Epithelial cell of esophagus (primary cell): Measurements from ENCODE around the gene VDR.
A peak's percentile ranks its signal among the peaks of the same experiment; 100 is the strongest.
"Not testable (repeated sequence)": the region's sequence is repeated elsewhere in the genome, so short reads cannot be mapped to it uniquely, and the experiment has no call there.

Experiments
- DNase-seq: peaks from one replicate; pipeline ENCODE4 v3.0.0; 2010; ENCODE audit warnings: low read depth
- H3K4me3 ChIP-seq: 2 replicates; pipeline ENCODE4 v1.5.1; 2011; ENCODE audit warnings: mild to moderate bottlenecking, low read length, control low read depth
- TF ChIP-seq, protein P1 (sequence below): IDR thresholded peaks from 2 replicates; pipeline ENCODE4 v1.5.1; 2011; ENCODE audit warnings: low read depth, mild to moderate bottlenecking, low read length, control low read depth, inconsistent platforms; ENCODE audit not compliant: insufficient read depth; ENCODE audit errors: missing control alignments

Gene VDR

DNA sequence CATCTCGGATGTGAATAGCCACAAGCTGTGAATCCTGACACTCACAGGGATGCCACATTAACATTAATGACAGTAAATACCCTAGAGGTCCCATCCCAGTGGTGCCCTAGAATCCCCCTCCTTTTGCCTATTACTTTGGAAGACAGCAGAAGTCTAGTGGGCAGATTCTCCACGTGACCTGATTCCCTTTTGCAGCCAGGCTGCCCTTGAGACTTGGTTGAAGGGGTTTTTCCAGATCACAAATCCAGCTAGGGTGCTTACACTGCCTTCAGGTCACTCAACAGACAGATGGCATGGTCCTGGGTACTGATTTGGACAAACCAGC lies 93.8 kb downstream of the VDR start:
- DNase-seq, result no peak
- TF ChIP-seq, protein P1, sequence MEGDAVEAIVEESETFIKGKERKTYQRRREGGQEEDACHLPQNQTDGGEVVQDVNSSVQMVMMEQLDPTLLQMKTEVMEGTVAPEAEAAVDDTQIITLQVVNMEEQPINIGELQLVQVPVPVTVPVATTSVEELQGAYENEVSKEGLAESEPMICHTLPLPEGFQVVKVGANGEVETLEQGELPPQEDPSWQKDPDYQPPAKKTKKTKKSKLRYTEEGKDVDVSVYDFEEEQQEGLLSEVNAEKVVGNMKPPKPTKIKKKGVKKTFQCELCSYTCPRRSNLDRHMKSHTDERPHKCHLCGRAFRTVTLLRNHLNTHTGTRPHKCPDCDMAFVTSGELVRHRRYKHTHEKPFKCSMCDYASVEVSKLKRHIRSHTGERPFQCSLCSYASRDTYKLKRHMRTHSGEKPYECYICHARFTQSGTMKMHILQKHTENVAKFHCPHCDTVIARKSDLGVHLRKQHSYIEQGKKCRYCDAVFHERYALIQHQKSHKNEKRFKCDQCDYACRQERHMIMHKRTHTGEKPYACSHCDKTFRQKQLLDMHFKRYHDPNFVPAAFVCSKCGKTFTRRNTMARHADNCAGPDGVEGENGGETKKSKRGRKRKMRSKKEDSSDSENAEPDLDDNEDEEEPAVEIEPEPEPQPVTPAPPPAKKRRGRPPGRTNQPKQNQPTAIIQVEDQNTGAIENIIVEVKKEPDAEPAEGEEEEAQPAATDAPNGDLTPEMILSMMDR, result no peak
- no peak overlapping the region for H3K4me3 ChIP-seq

DNA sequence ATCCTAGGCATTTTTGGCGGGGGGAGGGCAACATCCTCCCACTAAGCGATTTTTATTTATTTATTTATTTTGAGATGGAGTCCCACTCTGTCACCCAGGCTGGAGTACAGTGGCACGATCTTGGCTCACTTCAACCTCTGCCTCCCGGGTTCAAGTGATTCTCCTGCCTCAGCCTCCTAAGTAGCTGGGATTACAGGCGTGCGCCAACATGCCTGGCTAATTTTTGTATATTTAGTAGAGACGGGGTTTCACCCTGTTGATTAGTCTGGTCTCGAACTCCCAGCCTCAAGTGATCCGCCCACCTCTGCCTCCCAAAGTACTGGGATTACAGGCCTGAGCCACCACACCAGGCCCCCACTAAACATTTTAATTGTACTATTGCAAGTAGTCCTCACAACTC lies 95.3 kb downstream of the VDR start:
- not testable (repeated sequence) for DNase-seq, H3K4me3 ChIP-seq

- DNase-seq, result peak; percentile 71
- TF ChIP-seq, protein P1, result peak; percentile 10
- no peak overlapping the region for H3K4me3 ChIP-seq
Observed at GRCh38 chr12:47808574-47809365, 96.0 kb downstream of the VDR start.

GRCh38 chr12:47808050-47808449 lies 96.7 kb downstream of the VDR start:
- H3K4me3 ChIP-seq, result no peak overlapping the region
- DNase-seq, result no peak

DNA sequence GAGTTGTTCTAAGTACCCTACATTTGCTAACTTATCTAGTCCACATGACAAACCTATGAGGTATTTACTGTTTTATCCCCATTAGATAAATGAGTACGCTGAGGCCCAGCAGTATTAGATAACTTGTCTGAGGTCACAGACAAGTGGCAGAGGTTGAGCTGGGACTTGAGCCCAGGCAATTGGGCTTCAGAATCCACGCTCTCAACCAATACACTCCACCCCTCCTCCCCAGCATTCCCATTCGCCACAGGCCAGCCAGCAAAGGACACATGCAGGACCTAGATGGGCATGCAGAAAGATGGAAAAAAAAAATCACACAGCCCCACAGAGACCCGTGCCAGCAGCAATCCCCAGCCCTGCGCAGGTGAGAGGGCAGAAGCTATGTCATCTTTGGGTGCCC lies 97.5 kb downstream of the VDR start:
- no peak overlapping the region for H3K4me3 ChIP-seq
- TF ChIP-seq, protein P1, result no peak

More at GRCh38 chr12:47808050-47808449, 96.7 kb downstream of the VDR start:
- TF ChIP-seq, protein P1, result no peak

DNA sequence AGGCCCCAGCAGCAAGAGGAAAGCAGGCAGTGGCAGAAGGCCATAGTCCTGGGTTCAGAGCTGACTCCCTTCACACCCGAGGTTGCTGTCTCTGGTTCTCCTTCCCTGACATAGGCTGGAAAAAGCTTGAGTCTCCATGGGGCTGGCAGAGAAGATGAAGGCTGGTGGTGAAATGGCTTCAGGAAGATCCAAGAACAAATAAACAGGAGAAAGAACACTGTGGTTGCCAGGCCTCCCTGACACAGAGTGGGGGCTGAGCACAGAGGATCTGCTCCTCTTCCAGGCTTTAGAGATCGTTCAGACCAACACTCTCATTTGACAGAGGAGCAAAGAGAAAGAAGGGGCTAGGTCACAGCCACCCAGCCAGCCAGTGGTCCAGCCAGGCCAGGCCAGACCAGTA lies 99.4 kb downstream of the VDR start:
- TF ChIP-seq, protein P1, result no peak
- DNase-seq, result no peak
- H3K4me3 ChIP-seq, result no peak overlapping the region

More for the DNA sequence above, 97.5 kb downstream of the VDR start:
- DNase-seq, result no peak

GRCh38 chr12:47804171-47804570 lies 100.6 kb downstream of the VDR start:
- no peak for DNase-seq
- no peak overlapping the region for H3K4me3 ChIP-seq
- TF ChIP-seq, protein P1, result no peak
